Left lobe of liver (tissue), 1 donor: Measurements from ENCODE around the gene ILF2. TPM values are rescaled to one million over a fixed set of nuclear protein-coding genes. Genes with fewer than 3 reads are reported as not detected.

Source experiments
- total RNA-seq: library from RNA; stranded (reverse); gene quantifications from one replicate; pipeline ENCODE4 v1.2.1, GENCODE V29; 2021
- donor health status: DM: no; HTN: yes; CAD: no.

ILF2 gene
- total RNA-seq, 1 donor from 2014 or later = 33.2 TPM

Other genes with a start within 250 kb of the ILF2 start
- gene S100A7, start 210.3 kb downstream of the ILF2 start, total RNA-seq = not detected
- 13.9 TPM for gene S100A6, start 135.0 kb downstream of the ILF2 start, total RNA-seq
- not detected for gene S100A5, start 130.1 kb downstream of the ILF2 start, total RNA-seq
- 7.1 TPM for gene S100A4, start 125.2 kb downstream of the ILF2 start, total RNA-seq
- gene S100A3, start 121.7 kb downstream of the ILF2 start, total RNA-seq = not detected
- gene S100A2, start 105.1 kb downstream of the ILF2 start, total RNA-seq = 0.55 TPM
- gene S100A16, start 57.9 kb downstream of the ILF2 start, total RNA-seq = 57.4 TPM
- gene S100A14, start 54.7 kb downstream of the ILF2 start, total RNA-seq = 4.9 TPM
- 10.2 TPM for gene S100A13, start 43.5 kb downstream of the ILF2 start, total RNA-seq
- 1.7 TPM for gene S100A1, start 42.6 kb downstream of the ILF2 start, total RNA-seq
- 24.5 TPM for gene CHTOP, start 36.9 kb downstream of the ILF2 start, total RNA-seq
- gene SNAPIN, start 12.3 kb downstream of the ILF2 start, total RNA-seq = 15.1 TPM
- 7.1 TPM for gene NPR1, start 7.7 kb upstream of the ILF2 start, total RNA-seq
- gene INTS3, start 57.1 kb upstream of the ILF2 start, total RNA-seq = 21.9 TPM
- gene SLC27A3, start 104.4 kb upstream of the ILF2 start, total RNA-seq = 60.7 TPM